Prostate gland (tissue), 2 donors: ENCODE results near the gene RPUSD2.

ENCODE experiments used
- CTCF ChIP-seq, 4 experiments: fragments of 200-600 bp in 2 of 4; fragments of 450-650 bp in 2 of 4; sonication (generic) in 2 of 4; IDR thresholded peaks; 1 replicate in 3 of 4; 2 replicates in 1 of 4; pipeline ENCODE4 v1.5.1; 2016 to 2019; ENCODE audit warnings: antibody characterized with exemption in 4 of 4, mild to moderate bottlenecking in 2 of 4, moderate library complexity in 2 of 4
- POLR2A ChIP-seq: fragments of 450-650 bp; IDR thresholded peaks from one replicate; pipeline ENCODE4 v1.6.1; 2016; ENCODE audit warnings: antibody characterized with exemption, mild to moderate bottlenecking

- no peak for TF ChIP-seq POLR2A
- TF ChIP-seq CTCF (IDR thresholded peaks at IDR 0.05): no peak
Measured at GRCh38 chr15:40623361-40623760, 54.3 kb downstream of the RPUSD2 start.
